Right atrium auricular region (tissue), 2 donors: Measurements from ENCODE around the gene NUP88. TPM values are rescaled to one million over a fixed set of nuclear protein-coding genes. Genes with fewer than 3 reads are reported as not detected.

Experiments
- DNase-seq: peaks from one replicate; pipeline ENCODE4 v3.0.0-alpha.2; 2019; ENCODE audit warnings: low spot score
- H3K27ac ChIP-seq, 2 donors: fragments of 200-600 bp; sonication (generic); 1 replicate in 1 of 2; 2 replicates in 1 of 2; pipeline ENCODE4 v1.5.1; 2016 to 2019
- H3K27me3 ChIP-seq, 2 donors: fragments of 200-600 bp; sonication (generic); one replicate each; pipeline versions ENCODE4 v1.5.1 to v1.6.0; 2017 to 2019
- H3K36me3 ChIP-seq: fragments of 200-600 bp; sonication (generic); one replicate; pipeline ENCODE4 v1.5.1; 2016
- H3K4me1 ChIP-seq, 2 donors: fragments of 200-600 bp; sonication (generic); one replicate each; pipeline versions ENCODE4 v1.5.1 to v1.6.0; 2017 to 2019
- H3K4me3 ChIP-seq, 2 donors: fragments of 200-600 bp; sonication (generic); 1 replicate in 1 of 2; 2 replicates in 1 of 2; pipeline ENCODE4 v1.5.1; 2017 to 2019; ENCODE audit warnings: mild to moderate bottlenecking in 1 of 2, moderate library complexity in 1 of 2
- H3K9me3 ChIP-seq, 2 donors: fragments of 200-600 bp; sonication (generic); one replicate each; pipeline ENCODE4 v1.5.1; 2019
- total RNA-seq, 2 donors: library from RNA; depleted of rRNA; stranded (reverse); fragments of >200 nt; gene quantifications; one replicate each; pipeline ENCODE4 v1.1.0, GENCODE V29; 2016
- TF ChIP-seq, protein P1 (sequence below), 2 donors: fragments of 200-600 bp; sonication (generic); IDR thresholded peaks; one replicate each; pipeline ENCODE4 v1.5.1; 2019; ENCODE audit warnings: antibody characterized with exemption in 2 of 2

Gene NUP88
- total RNA-seq, 2 donors from 2014 or later, result 21.7 to 48.2 TPM

DNA sequence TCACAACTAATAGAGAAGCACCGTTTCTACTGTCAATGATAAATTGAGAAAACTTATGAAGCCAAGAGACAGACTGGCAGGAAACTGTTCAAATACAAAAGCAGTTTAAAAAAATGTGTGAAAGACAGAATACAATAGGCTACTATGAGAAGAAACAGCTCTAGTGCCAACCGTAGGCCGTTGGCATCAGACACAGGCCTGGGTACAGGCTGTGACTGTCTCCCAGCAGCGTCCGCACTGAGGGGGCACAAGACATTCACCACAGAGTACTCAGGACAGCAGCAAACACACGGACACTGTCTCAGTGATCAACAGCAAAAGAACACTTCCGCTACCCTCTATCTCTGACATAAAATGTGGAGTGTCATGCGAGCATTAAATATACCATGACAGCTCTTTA is 27.3 kb upstream of the NUP88 start:
- Histone ChIP-seq H3K4me3 (no peak overlapping the region), H3K9me3 (no peaks in the 10 kb centered on the region), H3K27ac (no peak overlapping the region), H3K4me1 (no peaks in the 10 kb centered on the region), H3K36me3 (peaks cover 61% of the 10 kb centered on the region), H3K27me3 (no peaks in the 10 kb centered on the region)
- TF ChIP-seq, protein P1, sequence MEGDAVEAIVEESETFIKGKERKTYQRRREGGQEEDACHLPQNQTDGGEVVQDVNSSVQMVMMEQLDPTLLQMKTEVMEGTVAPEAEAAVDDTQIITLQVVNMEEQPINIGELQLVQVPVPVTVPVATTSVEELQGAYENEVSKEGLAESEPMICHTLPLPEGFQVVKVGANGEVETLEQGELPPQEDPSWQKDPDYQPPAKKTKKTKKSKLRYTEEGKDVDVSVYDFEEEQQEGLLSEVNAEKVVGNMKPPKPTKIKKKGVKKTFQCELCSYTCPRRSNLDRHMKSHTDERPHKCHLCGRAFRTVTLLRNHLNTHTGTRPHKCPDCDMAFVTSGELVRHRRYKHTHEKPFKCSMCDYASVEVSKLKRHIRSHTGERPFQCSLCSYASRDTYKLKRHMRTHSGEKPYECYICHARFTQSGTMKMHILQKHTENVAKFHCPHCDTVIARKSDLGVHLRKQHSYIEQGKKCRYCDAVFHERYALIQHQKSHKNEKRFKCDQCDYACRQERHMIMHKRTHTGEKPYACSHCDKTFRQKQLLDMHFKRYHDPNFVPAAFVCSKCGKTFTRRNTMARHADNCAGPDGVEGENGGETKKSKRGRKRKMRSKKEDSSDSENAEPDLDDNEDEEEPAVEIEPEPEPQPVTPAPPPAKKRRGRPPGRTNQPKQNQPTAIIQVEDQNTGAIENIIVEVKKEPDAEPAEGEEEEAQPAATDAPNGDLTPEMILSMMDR (IDR thresholded peaks at IDR 0.05), result no peak
- DNase-seq, result no peak

DNA sequence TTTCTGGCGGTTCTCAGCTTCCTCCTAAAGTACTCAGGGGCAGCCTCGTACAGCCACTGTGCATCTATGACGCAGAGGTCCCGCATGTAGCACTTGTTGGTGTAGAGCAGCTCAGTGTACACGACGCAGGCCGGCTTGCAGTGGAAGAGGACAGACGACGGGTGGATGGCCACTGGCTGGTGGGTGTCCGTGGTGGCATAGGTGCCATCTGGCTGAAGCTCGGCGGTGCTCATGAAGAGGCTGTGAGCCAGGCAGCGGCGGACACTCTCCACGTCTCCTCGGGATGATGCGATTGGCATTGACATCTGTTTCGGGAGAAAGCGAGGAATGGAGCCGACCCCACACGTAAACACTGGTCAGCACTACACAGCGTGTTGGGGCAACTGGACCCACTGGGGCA is 24.7 kb upstream of the NUP88 start:
- peaks cover 45% of the 10 kb centered on the region for H3K36me3 ChIP-seq

DNA sequence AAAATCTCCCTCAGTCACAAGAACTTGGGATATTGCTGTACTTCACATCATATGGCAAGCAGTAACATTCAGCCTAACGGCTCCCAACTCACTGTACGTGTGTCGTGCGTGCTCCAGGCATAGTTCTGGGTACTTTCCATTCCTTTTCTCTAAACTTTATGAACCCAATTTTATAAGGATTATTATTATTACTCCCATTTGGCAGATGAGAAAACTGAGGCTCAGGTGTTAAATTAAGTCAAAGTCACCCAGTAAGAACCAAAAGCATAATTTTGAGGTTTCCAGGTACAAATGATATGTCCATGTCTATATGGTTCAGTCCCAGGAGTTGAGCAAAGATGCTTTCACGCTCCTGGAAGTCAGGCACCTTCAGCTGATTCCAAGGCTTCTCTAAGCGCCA is 24.3 kb upstream of the NUP88 start:
- Histone ChIP-seq H3K4me1 (peaks cover 0 to 6% of the 10 kb centered on the region in 2 donors), H3K9me3 (no peaks in the 10 kb centered on the region), H3K27me3 (no peaks in the 10 kb centered on the region), H3K4me3 (no peak overlapping the region), H3K36me3 (peaks cover 40% of the 10 kb centered on the region), H3K27ac (no peak overlapping the region)
- DNase-seq, result no peak
- TF ChIP-seq, protein P1 (IDR thresholded peaks at IDR 0.05), result no peak

More for the DNA sequence above, 24.7 kb upstream of the NUP88 start:
- no peak for DNase-seq
- Histone ChIP-seq H3K27ac (no peak overlapping the region), H3K4me1 (peaks cover 0 to 5% of the 10 kb centered on the region in 2 donors), H3K9me3 (no peaks in the 10 kb centered on the region), H3K4me3 (no peak overlapping the region), H3K27me3 (no peaks in the 10 kb centered on the region)
- TF ChIP-seq, protein P1 (IDR thresholded peaks at IDR 0.05), result no peak

DNA sequence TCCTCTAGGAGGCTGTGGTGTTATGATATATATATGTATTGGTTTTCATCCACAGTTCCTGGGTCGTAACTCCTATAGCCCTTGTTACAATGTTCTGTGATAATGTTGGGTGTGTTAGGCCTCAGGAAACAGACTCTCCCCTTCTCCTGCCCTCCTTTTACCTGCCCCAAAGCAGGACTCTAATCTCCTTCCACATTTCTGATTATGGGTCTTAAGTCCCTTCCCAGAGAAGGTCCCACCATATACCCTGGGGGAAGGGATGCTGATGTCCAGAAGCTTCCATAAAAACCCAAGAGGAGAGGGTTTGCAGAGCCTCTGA is 19.9 kb upstream of the NUP88 start:
- H3K27me3 ChIP-seq, result no peaks in the 10 kb centered on the region
- H3K4me1 ChIP-seq, result peaks cover 0 to 17% of the 10 kb centered on the region in 2 donors
- peaks cover 30% of the 10 kb centered on the region for H3K36me3 ChIP-seq
- DNase-seq, result no peak
- H3K4me3 ChIP-seq, result peak overlapping the region; percentile 79 to 84
- TF ChIP-seq, protein P1 (IDR thresholded peaks at IDR 0.05), result peak in 1 of 2 donors; percentile 50
- no peaks in the 10 kb centered on the region for H3K9me3 ChIP-seq
- H3K27ac ChIP-seq, result peak overlapping the region; percentile 67 to 70

DNA sequence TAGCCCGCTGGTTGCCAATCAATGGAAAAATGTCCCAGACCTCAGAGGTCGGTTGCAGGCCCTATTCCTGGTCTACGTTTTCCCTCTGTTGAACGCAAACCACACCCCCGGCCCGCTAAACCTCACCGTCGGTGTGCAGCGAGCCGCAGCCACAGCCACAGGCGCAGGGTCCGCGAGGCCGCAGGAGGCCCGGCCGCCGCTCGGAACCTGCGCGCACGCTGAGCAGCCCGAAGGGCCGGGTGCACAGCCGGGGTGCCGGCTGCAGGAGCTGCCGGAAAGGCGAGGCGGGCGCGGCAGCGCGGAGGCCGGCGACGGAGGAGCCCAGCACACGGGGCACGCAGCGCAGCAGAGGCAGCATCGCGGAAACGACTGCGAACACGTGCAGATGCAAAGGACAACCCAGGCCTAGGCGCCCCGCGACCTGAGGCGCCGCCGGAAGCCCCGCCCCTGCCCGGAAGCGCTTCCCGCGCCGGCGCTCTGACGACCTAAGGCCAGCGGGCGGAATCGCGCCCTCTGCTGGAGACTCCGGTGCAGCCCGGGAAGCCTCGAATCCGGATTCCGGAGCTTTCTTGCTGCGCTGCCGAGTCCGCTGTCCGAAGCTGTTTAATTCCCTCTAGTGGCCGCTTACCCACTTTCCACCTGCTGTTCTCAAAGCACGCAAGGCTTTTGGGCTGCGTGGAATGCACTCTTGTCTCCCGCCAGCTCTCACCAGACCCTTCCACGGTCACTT is 19.4 kb upstream of the NUP88 start, which contains the start of gene C1QBP:
TSS of gene C1QBP (minus strand) at position 440 of the 730 bp plus-strand sequence. CDS start at position 358, 82 bp downstream.
- Histone ChIP-seq H3K9me3 (no peaks in the 10 kb centered on the region), H3K4me1 (peaks cover 0 to 17% of the 10 kb centered on the region in 2 donors), H3K27me3 (no peaks in the 10 kb centered on the region), H3K36me3 (peaks cover 29% of the 10 kb centered on the region), H3K4me3 (peak within 1 kb of the TSS; percentile 79 to 84), H3K27ac (peak within 1 kb of the TSS; percentile 67 to 70)
- peak; percentile 91 for DNase-seq
- TF ChIP-seq, protein P1 (IDR thresholded peaks at IDR 0.05), result peak; percentile 99
